RWPE2 (cell line): ENCODE measurements around the gene KCTD17.

Experiments
- ATAC-seq: fragments of 200-7000 bp; cut with Tn5 transposase; 3 replicates; pipeline ENCODE4 v1.9.1; 2021; ENCODE audit warnings: low read depth
- DNase-seq: peaks from one replicate; pipeline ENCODE4 v3.0.0-alpha.2; 2020; ENCODE audit warnings: low spot score
- H3K27ac ChIP-seq: fragments of 450-650 bp; 2 replicates; pipeline ENCODE4 v1.5.1; 2017; ENCODE audit warnings: mild to moderate bottlenecking; ENCODE audit not compliant: poor library complexity, severe bottlenecking
- H3K27me3 ChIP-seq: fragments of 250-450 bp; sonication (Bioruptor Pico); 2 replicates; pipeline ENCODE4 v1.5.1; 2021; ENCODE audit warnings: mild to moderate bottlenecking, moderate library complexity; ENCODE audit not compliant: insufficient read depth, poor library complexity, severe bottlenecking
- H3K36me3 ChIP-seq: fragments of 250-450 bp; sonication (Bioruptor Pico); 2 replicates; pipeline ENCODE4 v1.5.1; 2020; ENCODE audit warnings: low read depth, mild to moderate bottlenecking, moderate library complexity
- H3K4me1 ChIP-seq: fragments of 250-450 bp; sonication (Bioruptor Pico); 2 replicates; pipeline ENCODE4 v1.5.1; 2021; ENCODE audit warnings: mild to moderate bottlenecking, moderate library complexity; ENCODE audit not compliant: insufficient read depth, poor library complexity, severe bottlenecking
- H3K4me3 ChIP-seq: fragments of 250-450 bp; sonication (Bioruptor Pico); 2 replicates; pipeline ENCODE4 v1.5.1; 2021; ENCODE audit warnings: mild to moderate bottlenecking, moderate library complexity; ENCODE audit not compliant: severe bottlenecking
- H3K9me3 ChIP-seq: fragments of 250-450 bp; sonication (Bioruptor Pico); 2 replicates; pipeline ENCODE4 v1.5.1; 2021; ENCODE audit warnings: mild to moderate bottlenecking, moderate library complexity; ENCODE audit not compliant: severe bottlenecking
- TF ChIP-seq, protein P1 (sequence below): fragments of 450-650 bp; IDR thresholded peaks from one replicate; pipeline ENCODE4 v1.5.1; 2017; ENCODE audit warnings: mild to moderate bottlenecking, moderate library complexity; ENCODE audit not compliant: poor library complexity, severe bottlenecking

KCTD17 gene

DNA sequence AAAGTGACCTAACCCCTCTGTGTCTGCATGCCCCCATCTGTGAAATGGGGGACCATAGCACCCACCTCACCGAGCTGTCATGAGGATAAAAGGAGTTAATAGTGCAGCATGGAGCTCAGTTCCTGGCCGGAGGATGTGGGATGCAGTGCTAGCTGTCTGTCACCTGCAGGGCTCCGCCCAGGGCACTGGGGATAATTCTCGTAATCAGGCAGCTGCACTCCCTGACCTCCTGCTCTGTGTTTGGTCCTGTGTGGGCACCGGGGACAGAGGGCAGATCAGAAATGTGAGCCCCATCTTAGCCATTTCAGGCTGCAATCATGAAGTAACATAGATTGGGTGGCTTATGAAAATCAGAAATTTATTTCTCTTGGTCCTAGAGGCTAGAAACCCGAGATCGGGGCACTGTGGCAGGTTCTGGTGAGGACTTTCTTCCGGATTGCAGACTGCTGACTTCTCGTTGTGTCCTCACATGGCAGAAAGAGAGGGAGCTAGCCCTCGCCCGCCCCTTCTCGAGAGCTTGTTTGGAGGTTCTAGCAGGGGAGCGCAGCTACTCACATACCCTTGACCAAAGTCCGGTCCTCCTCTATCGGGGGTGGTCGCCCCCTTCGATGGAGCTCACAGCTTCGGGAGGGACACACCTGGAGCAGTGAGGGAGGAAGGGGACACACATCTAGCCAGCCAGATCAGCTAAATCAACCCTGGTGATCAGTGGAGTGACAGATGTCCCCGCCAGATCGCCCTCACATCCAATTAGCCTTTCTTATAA lies 3.2 kb downstream of the KCTD17 start:
- no peaks in the 10 kb centered on the region for H3K36me3 ChIP-seq
- no peak for DNase-seq
- H3K9me3 ChIP-seq, result no peaks in the 10 kb centered on the region
- no peaks in the 10 kb centered on the region for H3K4me1 ChIP-seq
- no peaks in the 10 kb centered on the region for H3K27me3 ChIP-seq
- TF ChIP-seq, protein P1, sequence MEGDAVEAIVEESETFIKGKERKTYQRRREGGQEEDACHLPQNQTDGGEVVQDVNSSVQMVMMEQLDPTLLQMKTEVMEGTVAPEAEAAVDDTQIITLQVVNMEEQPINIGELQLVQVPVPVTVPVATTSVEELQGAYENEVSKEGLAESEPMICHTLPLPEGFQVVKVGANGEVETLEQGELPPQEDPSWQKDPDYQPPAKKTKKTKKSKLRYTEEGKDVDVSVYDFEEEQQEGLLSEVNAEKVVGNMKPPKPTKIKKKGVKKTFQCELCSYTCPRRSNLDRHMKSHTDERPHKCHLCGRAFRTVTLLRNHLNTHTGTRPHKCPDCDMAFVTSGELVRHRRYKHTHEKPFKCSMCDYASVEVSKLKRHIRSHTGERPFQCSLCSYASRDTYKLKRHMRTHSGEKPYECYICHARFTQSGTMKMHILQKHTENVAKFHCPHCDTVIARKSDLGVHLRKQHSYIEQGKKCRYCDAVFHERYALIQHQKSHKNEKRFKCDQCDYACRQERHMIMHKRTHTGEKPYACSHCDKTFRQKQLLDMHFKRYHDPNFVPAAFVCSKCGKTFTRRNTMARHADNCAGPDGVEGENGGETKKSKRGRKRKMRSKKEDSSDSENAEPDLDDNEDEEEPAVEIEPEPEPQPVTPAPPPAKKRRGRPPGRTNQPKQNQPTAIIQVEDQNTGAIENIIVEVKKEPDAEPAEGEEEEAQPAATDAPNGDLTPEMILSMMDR, result no peak
- H3K27ac ChIP-seq, result no peak overlapping the region
- H3K4me3 ChIP-seq, result no peak overlapping the region
- ATAC-seq, result no peak

DNA sequence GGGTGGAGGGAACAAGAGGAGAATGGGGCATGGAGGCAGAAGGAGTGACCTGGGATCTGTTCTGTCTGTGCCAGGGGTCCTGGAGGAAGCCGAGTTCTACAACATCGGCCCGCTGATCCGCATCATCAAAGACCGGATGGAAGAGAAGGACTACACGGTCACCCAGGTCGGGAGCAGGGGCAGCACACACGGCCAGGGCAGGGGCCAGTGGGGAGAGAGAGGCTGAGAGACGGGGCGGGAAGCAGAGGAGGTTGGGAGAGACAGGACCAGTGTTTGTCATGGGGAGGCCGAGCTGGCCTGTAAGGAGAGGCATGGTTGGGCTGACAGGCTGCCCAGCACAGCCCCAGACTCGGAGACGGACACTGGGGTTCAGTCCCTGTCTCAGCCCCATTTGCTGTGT lies 4.7 kb downstream of the KCTD17 start:
- Histone ChIP-seq H3K27ac (no peak overlapping the region), H3K4me3 (no peak overlapping the region), H3K9me3 (no peaks in the 10 kb centered on the region), H3K4me1 (no peaks in the 10 kb centered on the region), H3K27me3 (no peaks in the 10 kb centered on the region), H3K36me3 (no peaks in the 10 kb centered on the region)
- ATAC-seq (no peak), DNase-seq (no peak)
- TF ChIP-seq, protein P1, result no peak

DNA sequence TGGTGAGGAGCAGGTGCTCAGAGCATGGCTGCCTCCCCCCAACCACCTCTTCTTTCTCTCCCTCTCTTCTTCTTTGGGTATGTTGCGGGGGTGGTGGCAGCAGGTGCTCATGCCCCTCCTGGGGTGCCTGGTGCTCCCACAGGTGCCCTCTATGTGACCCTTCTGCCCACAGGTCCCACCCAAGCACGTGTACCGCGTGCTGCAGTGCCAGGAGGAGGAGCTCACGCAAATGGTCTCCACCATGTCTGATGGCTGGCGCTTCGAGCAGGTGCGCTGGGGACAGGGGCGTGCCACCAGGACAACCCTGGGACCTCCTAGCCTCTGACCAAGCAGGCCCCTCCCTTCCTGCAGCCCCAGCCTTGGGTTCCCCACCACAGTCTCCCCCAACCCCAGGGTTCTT lies 5.7 kb downstream of the KCTD17 start:
- Histone ChIP-seq H3K4me1 (no peaks in the 10 kb centered on the region), H3K36me3 (no peaks in the 10 kb centered on the region), H3K9me3 (no peaks in the 10 kb centered on the region), H3K27ac (no peak overlapping the region), H3K4me3 (no peak overlapping the region), H3K27me3 (no peaks in the 10 kb centered on the region)
- ATAC-seq (no peak), DNase-seq (no peak)
- TF ChIP-seq, protein P1, result no peak

DNA sequence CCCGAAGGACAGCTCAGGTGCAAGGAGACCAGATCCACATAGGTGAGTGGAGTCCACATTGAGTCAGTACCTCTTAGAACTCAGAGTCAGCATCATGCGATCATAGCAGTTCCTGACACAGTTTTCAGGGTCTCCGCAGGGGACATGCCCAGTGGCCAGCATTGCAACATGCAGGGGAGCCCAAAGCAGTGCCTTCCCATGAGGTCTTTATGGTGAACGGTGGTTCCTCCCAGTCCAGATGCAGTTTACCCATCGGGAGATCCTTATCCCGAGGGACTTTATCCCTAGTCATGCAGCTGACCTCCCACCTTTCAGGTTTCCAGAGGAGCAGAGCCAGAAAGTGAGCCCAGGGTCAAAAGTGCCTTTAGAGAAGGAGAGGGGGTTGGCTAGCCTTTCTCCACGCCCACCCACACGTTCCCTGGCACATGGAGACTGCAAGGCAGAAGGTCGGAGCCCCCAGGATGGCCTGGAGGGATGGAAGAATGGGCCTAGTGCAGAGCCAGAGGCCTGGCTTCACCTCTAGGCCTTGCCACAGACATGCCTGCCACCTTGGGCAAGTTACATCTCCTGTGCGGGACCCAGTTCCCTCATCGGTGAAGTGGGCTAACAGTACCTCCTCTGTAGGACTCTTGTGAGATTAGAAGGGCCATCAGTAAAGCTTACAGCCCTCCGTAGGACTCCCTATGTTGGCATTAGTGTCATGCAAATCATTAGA lies 6.4 kb downstream of the KCTD17 start:
- Histone ChIP-seq H3K27me3 (no peaks in the 10 kb centered on the region), H3K9me3 (no peaks in the 10 kb centered on the region), H3K27ac (no peak overlapping the region), H3K36me3 (no peaks in the 10 kb centered on the region), H3K4me1 (no peaks in the 10 kb centered on the region), H3K4me3 (no peak overlapping the region)
- TF ChIP-seq, protein P1, result no peak
- DNase-seq (no peak), ATAC-seq (no peak)
